K562 (cell line): ENCODE data around the gene SACS. TPM values are rescaled to one million over a fixed set of nuclear protein-coding genes. Genes with fewer than 3 reads are reported as not detected.

Source experiments
- ATF1 ChIP-seq, 2 experiments: fragments of 450-650 bp in 1 of 2; IDR thresholded peaks; 2 replicates each; pipeline ENCODE4 v1.6.1; 2016; ENCODE audit warnings: missing compliant biosample characterization in 1 of 2, missing genetic modification characterization in 1 of 2
- CHD1 ChIP-seq: fragments of 200-600 bp; sonication (generic); IDR thresholded peaks from one replicate; pipeline ENCODE4 v1.6.1; 2012; ENCODE audit warnings: mild to moderate bottlenecking, moderate library complexity, low read length, inconsistent platforms
- CREB1 ChIP-seq, 2 experiments: sonication (generic) in 1 of 2; formaldehyde crosslinking in 1 of 2; IDR thresholded peaks; 2 replicates each; pipeline versions ENCODE4 v1.6.1 to v1.8.0; 2012 to 2022; ENCODE audit warnings: inconsistent platforms in 1 of 2, mild to moderate bottlenecking in 1 of 2, missing genetic modification reagents in 1 of 2, moderate library complexity in 1 of 2
- FOXA1 ChIP-seq: fragments of 450-650 bp; IDR thresholded peaks from 2 replicates; pipeline ENCODE4 v1.6.1; 2016; ENCODE audit warnings: mild to moderate bottlenecking, borderline replicate concordance
- FOXP1 ChIP-seq: sonication (generic); formaldehyde crosslinking; IDR thresholded peaks from 2 replicates; pipeline ENCODE4 v1.8.0; 2022; ENCODE audit warnings: mild to moderate bottlenecking, missing genetic modification reagents
- SAFB ChIP-seq: fragments of 200-400 bp; formaldehyde crosslinking; IDR thresholded peaks from 2 replicates; pipeline ENCODE4 v1.6.1; 2017; ENCODE audit warnings: low read depth, low read length, borderline replicate concordance
- SIN3B ChIP-seq: fragments of 450-650 bp; IDR thresholded peaks from 2 replicates; pipeline ENCODE4 v1.6.1; 2017; ENCODE audit warnings: low read depth, mild to moderate bottlenecking, moderate library complexity
- SMAD2 ChIP-seq: fragments of 150-350 bp; IDR thresholded peaks from 2 replicates; pipeline ENCODE4 v1.6.1; 2014; ENCODE audit warnings: low read depth, mild to moderate bottlenecking, low read length
- TAF1 ChIP-seq: IDR thresholded peaks from 2 replicates; pipeline ENCODE4 v1.6.1; 2011; ENCODE audit warnings: mild to moderate bottlenecking, low read length, moderate library complexity; ENCODE audit not compliant: insufficient read depth, control insufficient read depth, severe bottlenecking; ENCODE audit errors: extremely low read depth
- TBP ChIP-seq: optimal IDR thresholded peaks from 2 replicates; pipeline ENCODE3; 2011; ENCODE audit warnings: low read depth, low read length, improper control_type of control experiment
- YY1 ChIP-seq, 3 experiments: IDR thresholded peaks; 2 replicates each; pipeline ENCODE4 v1.6.1; 2011; ENCODE audit warnings: low read length in 2 of 3, mild to moderate bottlenecking in 2 of 3, moderate library complexity in 2 of 3, borderline replicate concordance in 1 of 3, control low read depth in 1 of 3, low read depth in 1 of 3; ENCODE audit not compliant: insufficient read depth in 3 of 3, insufficient replicate concordance in 2 of 3, control insufficient read depth in 1 of 3, insufficient read length in 1 of 3; ENCODE audit errors: extremely low read depth in 1 of 3
- ZFX ChIP-seq: sonication (generic); formaldehyde crosslinking; IDR thresholded peaks from 2 replicates; pipeline ENCODE4 v1.8.0; 2022; ENCODE audit warnings: mild to moderate bottlenecking, missing genetic modification reagents, moderate library complexity
- ZNF23 ChIP-seq: fragments of 250-450 bp; sonication (Bioruptor Pico); IDR thresholded peaks from 2 replicates; pipeline ENCODE4 v1.4.0; 2020; ENCODE audit warnings: mild to moderate bottlenecking
- ZNF431 ChIP-seq: sonication (generic); formaldehyde crosslinking; IDR thresholded peaks from 2 replicates; pipeline ENCODE4 v1.8.0; 2022; ENCODE audit warnings: mild to moderate bottlenecking, missing genetic modification reagents
- polyA plus RNA-seq, 8 experiments: library from polyadenylated mRNA; depleted of rRNA in 4 of 8; stranded (reverse) in 5 of 8; unstranded in 3 of 8; fragments of >200 nt; fragmentation: Nextera tagmentation in 2 of 8; fragmentation: Illumina TruSeq in 1 of 8; extraction: Ambion mirVana in 2 of 8; extraction: Trizol in 1 of 8; gene quantifications; 2 replicates each; pipeline versions ENCODE4 v1.2.1 to v1.2.3, GENCODE V29; 2011 to 2014; ENCODE audit warnings: inconsistent platforms in 1 of 8, missing spikeins in 1 of 8
- total RNA-seq, 7 experiments: library from RNA; depleted of rRNA in 6 of 7; stranded (reverse); fragments of >200 nt in 6 of 7; fragmentation: Illumina TruSeq in 2 of 7; extraction: Trizol in 2 of 7; gene quantifications; 2 replicates each; pipeline versions ENCODE4 v1.2.1 to v1.2.3, GENCODE V29; 2011 to 2021; ENCODE audit warnings: low replicate concordance in 1 of 7
- TF ChIP-seq, protein P1 (sequence below): fragments of 200-800 bp; sonication (Bioruptor generic); IDR thresholded peaks from 2 replicates; pipeline ENCODE4 v1.6.1; 2017; ENCODE audit warnings: missing genetic modification characterization, missing compliant biosample characterization
- TF ChIP-seq, protein P2 (sequence below): fragments of 450-650 bp; IDR thresholded peaks from 2 replicates; pipeline ENCODE4 v1.6.1; 2016; ENCODE audit warnings: mild to moderate bottlenecking

Gene SACS
- total and polyA plus RNA-seq, 9 of the 15 experiments (the other 6 are each of a cell fraction or from before 2014, with no cell fraction given) = 4.7 to 28.2 (median 18.9) TPM

DNA sequence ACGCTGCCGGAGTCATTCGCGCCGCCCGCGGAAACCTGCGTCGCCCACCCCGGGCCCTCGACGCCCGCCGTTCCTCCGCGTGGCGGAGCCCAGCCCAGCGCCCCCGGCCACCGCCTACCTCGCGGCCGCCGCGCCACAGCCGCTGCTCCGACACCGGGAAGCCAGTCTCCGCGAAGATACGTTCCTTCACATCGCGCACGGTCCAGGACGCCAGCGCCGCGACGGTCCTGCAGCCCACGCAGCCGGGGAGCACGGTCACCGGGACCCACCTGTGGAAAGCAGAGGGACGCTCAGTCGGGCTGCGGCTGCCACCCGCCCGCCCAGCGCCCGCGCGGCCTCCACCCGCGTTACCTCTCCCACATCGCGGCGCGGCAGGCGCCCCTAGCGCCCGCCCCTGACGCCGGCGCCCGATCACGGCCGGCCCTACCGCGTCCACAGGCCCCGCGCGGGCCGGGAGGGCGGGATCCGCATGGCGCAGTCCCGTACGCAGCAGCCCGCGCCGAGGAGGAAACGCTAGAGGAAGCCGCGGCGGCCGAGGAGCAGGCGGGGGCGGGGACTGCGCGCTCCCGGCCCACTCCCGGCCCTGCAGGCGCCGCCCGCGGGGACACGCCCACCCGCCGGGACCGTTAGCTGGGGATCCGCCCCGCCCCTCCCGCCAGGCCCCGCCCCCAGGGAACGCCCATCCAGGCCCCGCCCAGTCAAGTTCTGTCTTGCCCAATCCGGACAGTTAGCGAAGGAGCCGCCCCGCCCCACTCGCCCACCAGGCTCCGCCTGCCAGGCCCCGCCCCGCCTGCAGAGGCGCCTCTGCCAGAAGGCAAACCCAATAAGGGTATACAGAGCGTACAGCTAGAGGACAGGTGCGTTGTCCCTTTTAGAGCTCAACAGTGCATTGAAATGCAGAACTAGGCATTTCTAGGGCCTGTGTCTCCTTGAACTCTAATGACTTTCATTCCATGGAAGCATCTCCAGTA, 58.2 kb downstream of the SACS start (continued):
- TF ChIP-seq, protein P1, sequence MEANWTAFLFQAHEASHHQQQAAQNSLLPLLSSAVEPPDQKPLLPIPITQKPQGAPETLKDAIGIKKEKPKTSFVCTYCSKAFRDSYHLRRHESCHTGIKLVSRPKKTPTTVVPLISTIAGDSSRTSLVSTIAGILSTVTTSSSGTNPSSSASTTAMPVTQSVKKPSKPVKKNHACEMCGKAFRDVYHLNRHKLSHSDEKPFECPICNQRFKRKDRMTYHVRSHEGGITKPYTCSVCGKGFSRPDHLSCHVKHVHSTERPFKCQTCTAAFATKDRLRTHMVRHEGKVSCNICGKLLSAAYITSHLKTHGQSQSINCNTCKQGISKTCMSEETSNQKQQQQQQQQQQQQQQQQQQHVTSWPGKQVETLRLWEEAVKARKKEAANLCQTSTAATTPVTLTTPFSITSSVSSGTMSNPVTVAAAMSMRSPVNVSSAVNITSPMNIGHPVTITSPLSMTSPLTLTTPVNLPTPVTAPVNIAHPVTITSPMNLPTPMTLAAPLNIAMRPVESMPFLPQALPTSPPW = peak; percentile 70; the same call in 1 of the 2 replicates
- TF ChIP-seq FOXA1 = no peak
- TF ChIP-seq ZFX = peak; percentile 59
- peak; percentile 79 for TF ChIP-seq SAFB
- no peak for TF ChIP-seq ATF1 (CRISPR knock-in tag; IDR thresholded peaks at IDR 0.05)
- peak; percentile 34; the same call in 1 of the 2 replicates for TF ChIP-seq ATF1 (tag; IDR thresholded peaks at IDR 0.05)
- 0 out of 2 replicates have a peak, but pooled peaks have one; percentile 16 for TF ChIP-seq SIN3B
- TF ChIP-seq TBP = peak; percentile 42
- TF ChIP-seq CREB1 (IDR thresholded peaks at IDR 0.05) = peak; percentile 43; the same call in 1 of the 2 replicates
- TF ChIP-seq CREB1 (CRISPR knock-in tag; IDR thresholded peaks at IDR 0.05) = no peak
- TF ChIP-seq SMAD2 = no peak
- 0 out of 2 replicates have a peak, but pooled peaks have one; percentile 19 for TF ChIP-seq FOXP1 (CRISPR knock-in tag)
- peak; percentile 57 for TF ChIP-seq TAF1
- peak; percentile 65 for TF ChIP-seq CHD1
- TF ChIP-seq YY1 (IDR thresholded peaks at IDR 0.05; ENCODE audit: borderline replicate concordance in 1 of 3, control insufficient read depth in 1 of 3, extremely low read depth in 1 of 3, insufficient read depth in 3 of 3, insufficient read length in 1 of 3, insufficient replicate concordance in 2 of 3, low read depth in 1 of 3, low read length in 2 of 3) = peak in 2 of 3 experiments; percentile 45 to 55
- TF ChIP-seq, protein P2, sequence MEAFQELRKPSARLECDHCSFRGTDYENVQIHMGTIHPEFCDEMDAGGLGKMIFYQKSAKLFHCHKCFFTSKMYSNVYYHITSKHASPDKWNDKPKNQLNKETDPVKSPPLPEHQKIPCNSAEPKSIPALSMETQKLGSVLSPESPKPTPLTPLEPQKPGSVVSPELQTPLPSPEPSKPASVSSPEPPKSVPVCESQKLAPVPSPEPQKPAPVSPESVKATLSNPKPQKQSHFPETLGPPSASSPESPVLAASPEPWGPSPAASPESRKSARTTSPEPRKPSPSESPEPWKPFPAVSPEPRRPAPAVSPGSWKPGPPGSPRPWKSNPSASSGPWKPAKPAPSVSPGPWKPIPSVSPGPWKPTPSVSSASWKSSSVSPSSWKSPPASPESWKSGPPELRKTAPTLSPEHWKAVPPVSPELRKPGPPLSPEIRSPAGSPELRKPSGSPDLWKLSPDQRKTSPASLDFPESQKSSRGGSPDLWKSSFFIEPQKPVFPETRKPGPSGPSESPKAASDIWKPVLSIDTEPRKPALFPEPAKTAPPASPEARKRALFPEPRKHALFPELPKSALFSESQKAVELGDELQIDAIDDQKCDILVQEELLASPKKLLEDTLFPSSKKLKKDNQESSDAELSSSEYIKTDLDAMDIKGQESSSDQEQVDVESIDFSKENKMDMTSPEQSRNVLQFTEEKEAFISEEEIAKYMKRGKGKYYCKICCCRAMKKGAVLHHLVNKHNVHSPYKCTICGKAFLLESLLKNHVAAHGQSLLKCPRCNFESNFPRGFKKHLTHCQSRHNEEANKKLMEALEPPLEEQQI = no peak
- TF ChIP-seq ZNF23 (CRISPR knock-in tag) = no peak
- 0 out of 2 replicates have a peak, but pooled peaks have one; percentile 19 for TF ChIP-seq ZNF431 (CRISPR knock-in tag)
